PC-9 (cell line): ENCODE measurements around the gene GRID2.

Source experiments
- EZH2 ChIP-seq: fragments of 200-600 bp; sonication (generic); IDR thresholded peaks from 2 replicates; pipeline ENCODE4 v1.8.0; 2017; ENCODE audit warnings: antibody characterized with exemption, low read depth
- TF ChIP-seq, protein P1 (sequence below): fragments of 200-600 bp; sonication (generic); conservative IDR thresholded peaks from 2 replicates; pipeline ENCODE4 v1.6.1; 2017; ENCODE audit warnings: mixed run types, antibody characterized with exemption, mild to moderate bottlenecking, moderate library complexity

DNA sequence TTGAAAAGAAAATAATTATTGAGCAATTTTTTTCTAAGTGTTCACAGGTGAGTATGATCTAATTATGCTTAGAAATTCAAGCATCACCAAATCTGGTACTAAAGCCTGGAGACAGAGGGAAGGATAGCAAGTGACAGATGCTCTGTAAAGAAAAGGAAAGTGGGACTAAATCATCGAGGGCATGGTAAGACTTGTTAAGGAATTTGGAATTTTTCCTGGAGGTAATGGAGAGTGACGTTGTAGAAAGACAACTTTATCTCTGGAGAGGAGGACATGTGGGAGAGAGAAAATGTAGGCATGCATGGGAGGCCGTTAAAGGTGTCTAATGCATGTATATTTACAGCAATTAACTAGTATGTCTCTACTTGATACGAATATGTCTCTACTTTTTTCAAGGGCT is 1191.6 kb downstream of the GRID2 start:
- TF ChIP-seq EZH2: no peak
- TF ChIP-seq, protein P1, sequence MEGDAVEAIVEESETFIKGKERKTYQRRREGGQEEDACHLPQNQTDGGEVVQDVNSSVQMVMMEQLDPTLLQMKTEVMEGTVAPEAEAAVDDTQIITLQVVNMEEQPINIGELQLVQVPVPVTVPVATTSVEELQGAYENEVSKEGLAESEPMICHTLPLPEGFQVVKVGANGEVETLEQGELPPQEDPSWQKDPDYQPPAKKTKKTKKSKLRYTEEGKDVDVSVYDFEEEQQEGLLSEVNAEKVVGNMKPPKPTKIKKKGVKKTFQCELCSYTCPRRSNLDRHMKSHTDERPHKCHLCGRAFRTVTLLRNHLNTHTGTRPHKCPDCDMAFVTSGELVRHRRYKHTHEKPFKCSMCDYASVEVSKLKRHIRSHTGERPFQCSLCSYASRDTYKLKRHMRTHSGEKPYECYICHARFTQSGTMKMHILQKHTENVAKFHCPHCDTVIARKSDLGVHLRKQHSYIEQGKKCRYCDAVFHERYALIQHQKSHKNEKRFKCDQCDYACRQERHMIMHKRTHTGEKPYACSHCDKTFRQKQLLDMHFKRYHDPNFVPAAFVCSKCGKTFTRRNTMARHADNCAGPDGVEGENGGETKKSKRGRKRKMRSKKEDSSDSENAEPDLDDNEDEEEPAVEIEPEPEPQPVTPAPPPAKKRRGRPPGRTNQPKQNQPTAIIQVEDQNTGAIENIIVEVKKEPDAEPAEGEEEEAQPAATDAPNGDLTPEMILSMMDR: no peak
